Skeletal muscle tissue (tissue), 4 donors: ENCODE measurements around the gene IL1RAPL1. TPM values are rescaled to one million over a fixed set of nuclear protein-coding genes. Genes with fewer than 3 reads are reported as not detected.

Experiments
- H3K27ac ChIP-seq: one replicate; pipeline ENCODE4 v1.7.0; 2013; ENCODE audit warnings: mild to moderate bottlenecking, low read depth, low read length, inconsistent platforms
- H3K27me3 ChIP-seq, 3 donors: one replicate each; pipeline ENCODE4 v1.7.0; 2013; ENCODE audit warnings: low read length in 3 of 3; ENCODE audit not compliant: control insufficient read depth in 3 of 3, insufficient read depth in 3 of 3
- H3K36me3 ChIP-seq, 3 donors: one replicate each; pipeline ENCODE4 v1.7.0; 2013; ENCODE audit warnings: low read length in 3 of 3; ENCODE audit not compliant: control insufficient read depth in 3 of 3, insufficient read depth in 3 of 3
- H3K4me1 ChIP-seq, 3 donors: one replicate each; pipeline ENCODE4 v1.7.0; 2013; ENCODE audit warnings: low read length in 3 of 3, mild to moderate bottlenecking in 3 of 3; ENCODE audit not compliant: control insufficient read depth in 3 of 3, insufficient read depth in 3 of 3
- H3K4me3 ChIP-seq, 3 donors: one replicate each; pipeline ENCODE4 v1.7.0; 2013; ENCODE audit warnings: low read length in 3 of 3
- H3K9ac ChIP-seq, 3 donors: one replicate each; pipeline ENCODE4 v1.7.0; 2013; ENCODE audit warnings: low read length in 3 of 3, mild to moderate bottlenecking in 3 of 3, moderate library complexity in 2 of 3, low read depth in 1 of 3
- H3K9me3 ChIP-seq, 3 donors: one replicate each; pipeline ENCODE4 v1.7.0; 2013; ENCODE audit warnings: low read length in 3 of 3; ENCODE audit not compliant: control insufficient read depth in 3 of 3
- total RNA-seq: library from RNA; depleted of rRNA; stranded (reverse); fragments of >200 nt; gene quantifications from one replicate; pipeline ENCODE4 v1.2.3, GENCODE V29; 2014
- donor health status: Osteomylitis.

IL1RAPL1 gene
- total RNA-seq = 3.7 TPM

GRCh38 chrX:28586981-28587551 is at the start of gene IL1RAPL1:
Gene IL1RAPL1 (plus strand): TSS chrX:28587446.
- H3K4me1 ChIP-seq = no peaks in the 10 kb centered on the region
- H3K27me3 ChIP-seq = peaks cover 4 to 8% (median 4%) of the 10 kb centered on the region in 3 donors
- no peaks in the 10 kb centered on the region for H3K9me3 ChIP-seq
- H3K36me3 ChIP-seq = no peaks in the 10 kb centered on the region
- no peak within 1 kb of the TSS for H3K9ac ChIP-seq
- no peak within 1 kb of the TSS for H3K27ac ChIP-seq
- peak within 1 kb of the TSS; percentile 8 to 59 (median 41) for H3K4me3 ChIP-seq

- Histone ChIP-seq H3K36me3 (no peaks in the 10 kb centered on the region), H3K9ac (no peak overlapping the region), H3K9me3 (no peaks in the 10 kb centered on the region), H3K4me1 (no peaks in the 10 kb centered on the region), H3K4me3 (no peak overlapping the region), H3K27me3 (no peaks in the 10 kb centered on the region), H3K27ac (no peak overlapping the region)
These were observed 44.5 kb upstream of the IL1RAPL1 start for GRCh38 chrX:28542791-28543190.

GRCh38 chrX:28549838-28550237 is 37.4 kb upstream of the IL1RAPL1 start:
- Histone ChIP-seq H3K9ac (no peak overlapping the region), H3K4me1 (no peaks in the 10 kb centered on the region), H3K27ac (no peak overlapping the region), H3K9me3 (no peaks in the 10 kb centered on the region), H3K36me3 (no peaks in the 10 kb centered on the region), H3K27me3 (no peaks in the 10 kb centered on the region), H3K4me3 (no peak overlapping the region)

- H3K36me3 ChIP-seq = no peaks in the 10 kb centered on the region
- no peaks in the 10 kb centered on the region for H3K4me1 ChIP-seq
- no peaks in the 10 kb centered on the region for H3K9me3 ChIP-seq
These were observed 36.8 kb upstream of the IL1RAPL1 start for GRCh38 chrX:28550331-28550872.

GRCh38 chrX:28552322-28552721 is 34.9 kb upstream of the IL1RAPL1 start:
- Histone ChIP-seq H3K4me1 (no peaks in the 10 kb centered on the region), H3K27ac (no peak overlapping the region), H3K9ac (no peak overlapping the region), H3K27me3 (no peaks in the 10 kb centered on the region), H3K9me3 (no peaks in the 10 kb centered on the region), H3K36me3 (no peaks in the 10 kb centered on the region), H3K4me3 (no peak overlapping the region)

More at GRCh38 chrX:28550331-28550872, 36.8 kb upstream of the IL1RAPL1 start:
- Histone ChIP-seq H3K9ac (no peak overlapping the region), H3K27ac (no peak overlapping the region), H3K4me3 (no peak overlapping the region), H3K27me3 (no peaks in the 10 kb centered on the region)

- H3K27ac ChIP-seq = no peak overlapping the region
- H3K36me3 ChIP-seq = no peaks in the 10 kb centered on the region
- no peak overlapping the region for H3K4me3 ChIP-seq
- H3K27me3 ChIP-seq = no peaks in the 10 kb centered on the region
- no peak overlapping the region for H3K9ac ChIP-seq
- H3K9me3 ChIP-seq = no peaks in the 10 kb centered on the region
- H3K4me1 ChIP-seq = no peaks in the 10 kb centered on the region
These were observed 34.1 kb upstream of the IL1RAPL1 start for GRCh38 chrX:28552882-28553829.

- Histone ChIP-seq H3K27me3 (no peaks in the 10 kb centered on the region), H3K9ac (no peak overlapping the region), H3K4me1 (no peaks in the 10 kb centered on the region), H3K4me3 (no peak overlapping the region), H3K9me3 (no peaks in the 10 kb centered on the region), H3K36me3 (no peaks in the 10 kb centered on the region), H3K27ac (no peak overlapping the region)
These were observed 11.1 kb upstream of the IL1RAPL1 start for GRCh38 chrX:28576117-28576516.

GRCh38 chrX:28581522-28581921 is 5.7 kb upstream of the IL1RAPL1 start:
- Histone ChIP-seq H3K4me3 (no peak overlapping the region), H3K9me3 (no peaks in the 10 kb centered on the region), H3K9ac (no peak overlapping the region), H3K36me3 (no peaks in the 10 kb centered on the region), H3K27me3 (no peaks in the 10 kb centered on the region), H3K27ac (no peak overlapping the region), H3K4me1 (no peaks in the 10 kb centered on the region)

GRCh38 chrX:28582511-28582910 is 4.7 kb upstream of the IL1RAPL1 start:
- no peak overlapping the region for H3K4me3 ChIP-seq
- H3K4me1 ChIP-seq = no peaks in the 10 kb centered on the region
- H3K27ac ChIP-seq = no peak overlapping the region
- no peaks in the 10 kb centered on the region for H3K9me3 ChIP-seq
- H3K36me3 ChIP-seq = no peaks in the 10 kb centered on the region
- H3K9ac ChIP-seq = no peak overlapping the region
- H3K27me3 ChIP-seq = no peaks in the 10 kb centered on the region

GRCh38 chrX:28584025-28584424 is 3.2 kb upstream of the IL1RAPL1 start:
- peaks cover 2 to 5% (median 4%) of the 10 kb centered on the region in 3 donors for H3K27me3 ChIP-seq
- no peak overlapping the region for H3K27ac ChIP-seq
- no peak overlapping the region for H3K9ac ChIP-seq
- no peaks in the 10 kb centered on the region for H3K36me3 ChIP-seq
- H3K9me3 ChIP-seq = no peaks in the 10 kb centered on the region
- no peaks in the 10 kb centered on the region for H3K4me1 ChIP-seq
- no peak overlapping the region for H3K4me3 ChIP-seq
